ENCODE data around the gene LXN.

GRCh38 chr3:158711886-158712285 is 39.4 kb upstream of the LXN start:
- TF ChIP-seq, protein P1, sequence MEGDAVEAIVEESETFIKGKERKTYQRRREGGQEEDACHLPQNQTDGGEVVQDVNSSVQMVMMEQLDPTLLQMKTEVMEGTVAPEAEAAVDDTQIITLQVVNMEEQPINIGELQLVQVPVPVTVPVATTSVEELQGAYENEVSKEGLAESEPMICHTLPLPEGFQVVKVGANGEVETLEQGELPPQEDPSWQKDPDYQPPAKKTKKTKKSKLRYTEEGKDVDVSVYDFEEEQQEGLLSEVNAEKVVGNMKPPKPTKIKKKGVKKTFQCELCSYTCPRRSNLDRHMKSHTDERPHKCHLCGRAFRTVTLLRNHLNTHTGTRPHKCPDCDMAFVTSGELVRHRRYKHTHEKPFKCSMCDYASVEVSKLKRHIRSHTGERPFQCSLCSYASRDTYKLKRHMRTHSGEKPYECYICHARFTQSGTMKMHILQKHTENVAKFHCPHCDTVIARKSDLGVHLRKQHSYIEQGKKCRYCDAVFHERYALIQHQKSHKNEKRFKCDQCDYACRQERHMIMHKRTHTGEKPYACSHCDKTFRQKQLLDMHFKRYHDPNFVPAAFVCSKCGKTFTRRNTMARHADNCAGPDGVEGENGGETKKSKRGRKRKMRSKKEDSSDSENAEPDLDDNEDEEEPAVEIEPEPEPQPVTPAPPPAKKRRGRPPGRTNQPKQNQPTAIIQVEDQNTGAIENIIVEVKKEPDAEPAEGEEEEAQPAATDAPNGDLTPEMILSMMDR (conservative IDR thresholded peaks at IDR 0.05 in 1 of 2, IDR thresholded peaks at IDR 0.05 in 1 of 2; ENCODE audit: extremely low read depth in 1 of 2, insufficient read depth in 1 of 2, low read depth in 1 of 2, low read length in 2 of 2): no peak
- no peak for TF ChIP-seq EZH2 (IDR thresholded peaks at IDR 0.05; ENCODE audit: borderline replicate concordance, low read length)
